ENCODE data around the gene BDNF. TPM values are rescaled to one million over a fixed set of nuclear protein-coding genes. Genes with fewer than 3 reads are reported as not detected.

Gene BDNF
- total RNA-seq, 1 donor from 2014 or later = 3.1 TPM

GRCh38 chr11:27719546-27719925 lies 19.3 kb upstream of the BDNF start:
- no peak for TF ChIP-seq CTCF (IDR thresholded peaks at IDR 0.05; ENCODE audit: borderline replicate concordance)
- H3K9me3 ChIP-seq (replicated peaks) = no peaks in the 10 kb centered on the region
- H3K27me3 ChIP-seq (ENCODE audit: low read depth) = peaks cover 94% of the 10 kb centered on the region
- no peak for DNase-seq
- intact Hi-C loops (cut with micrococcal nuclease) = no loop called here
- H3K4me3 ChIP-seq = peak overlapping the region; percentile 70
- peaks cover 29% of the 10 kb centered on the region for H3K4me1 ChIP-seq
- H3K27ac ChIP-seq (replicated peaks) = no peak overlapping the region
- H3K36me3 ChIP-seq = no peaks in the 10 kb centered on the region

- TF ChIP-seq CTCF (IDR thresholded peaks at IDR 0.05; ENCODE audit: borderline replicate concordance) = no peak
- intact Hi-C loops (cut with micrococcal nuclease) = no loop called here
- Histone ChIP-seq H3K4me3 (peak overlapping the region; percentile 70), H3K36me3 (no peaks in the 10 kb centered on the region), H3K4me1 (peaks cover 29% of the 10 kb centered on the region), H3K27ac (replicated peaks) (no peak overlapping the region), H3K9me3 (replicated peaks) (no peaks in the 10 kb centered on the region), H3K27me3 (ENCODE audit: low read depth) (peaks cover 94% of the 10 kb centered on the region)
- peak; percentile 22 for DNase-seq
Measured at GRCh38 chr11:27718863-27719545, 18.7 kb upstream of the BDNF start.

GRCh38 chr11:27718346-27718862 lies 18.1 kb upstream of the BDNF start:
- intact Hi-C loops (cut with micrococcal nuclease) = no loop called here
- no peaks in the 10 kb centered on the region for H3K36me3 ChIP-seq
- H3K4me3 ChIP-seq = peak overlapping the region; percentile 70
- peaks cover 29% of the 10 kb centered on the region for H3K4me1 ChIP-seq
- no peak for TF ChIP-seq CTCF (IDR thresholded peaks at IDR 0.05; ENCODE audit: borderline replicate concordance)
- H3K27ac ChIP-seq (replicated peaks) = no peak overlapping the region
- H3K9me3 ChIP-seq (replicated peaks) = no peaks in the 10 kb centered on the region
- no peak for DNase-seq
- peaks cover 94% of the 10 kb centered on the region for H3K27me3 ChIP-seq (ENCODE audit: low read depth)

- no peak for TF ChIP-seq CTCF (IDR thresholded peaks at IDR 0.05; ENCODE audit: borderline replicate concordance)
- Histone ChIP-seq H3K4me3 (peak overlapping the region; percentile 70), H3K4me1 (peaks cover 27% of the 10 kb centered on the region), H3K27ac (replicated peaks) (no peak overlapping the region), H3K27me3 (ENCODE audit: low read depth) (peaks cover 94% of the 10 kb centered on the region), H3K36me3 (no peaks in the 10 kb centered on the region), H3K9me3 (replicated peaks) (no peaks in the 10 kb centered on the region)
- no peak for DNase-seq
- intact Hi-C loops (cut with micrococcal nuclease) = no loop called here
Measured at GRCh38 chr11:27717801-27718229, 17.6 kb upstream of the BDNF start.

GRCh38 chr11:27717377-27717776 lies 17.1 kb upstream of the BDNF start:
- no peaks in the 10 kb centered on the region for H3K36me3 ChIP-seq
- intact Hi-C loops (cut with micrococcal nuclease) = no loop called here
- no peaks in the 10 kb centered on the region for H3K9me3 ChIP-seq (replicated peaks)
- no peak for DNase-seq
- H3K27ac ChIP-seq (replicated peaks) = no peak overlapping the region
- H3K27me3 ChIP-seq (ENCODE audit: low read depth) = peaks cover 94% of the 10 kb centered on the region
- peaks cover 23% of the 10 kb centered on the region for H3K4me1 ChIP-seq
- no peak for TF ChIP-seq CTCF (IDR thresholded peaks at IDR 0.05; ENCODE audit: borderline replicate concordance)
- H3K4me3 ChIP-seq = no peak overlapping the region
